MV-4-11 (cell line): ENCODE results near the gene OR6C2.
"Not testable (repeated sequence)": the region's sequence is repeated elsewhere in the genome, so short reads cannot be mapped to it uniquely, and the experiment has no call there.

Source experiments
- DNase-seq: peaks from one replicate; lab custom pipeline; 2025; lab: John Stamatoyannopoulos, UW

Gene OR6C2

DNA sequence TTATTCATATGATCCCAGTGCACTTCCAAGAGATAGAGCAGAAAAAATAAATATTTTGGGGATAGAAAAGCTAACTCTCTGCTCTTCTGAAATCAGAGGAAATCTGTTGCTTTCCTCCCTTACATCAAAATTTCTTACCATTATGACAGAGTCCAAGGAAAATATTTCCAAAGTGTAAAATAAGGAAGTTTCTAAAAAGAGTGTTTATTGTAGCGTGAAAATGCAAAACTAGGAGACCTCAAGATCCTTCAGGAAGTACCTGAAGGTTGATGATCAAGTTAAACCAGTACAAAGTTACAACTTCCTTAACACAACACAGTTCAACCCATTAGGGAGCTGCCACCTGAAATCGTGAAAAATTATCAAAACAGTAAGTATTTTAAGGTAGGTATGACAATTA lies at the start of gene OR6C2:
OR6C2 (plus strand) TSS at position 301 of the 400 bp plus-strand sequence. CDS start 8,138 bp downstream, outside the sequence.
- DNase-seq = no peak

- no peak for DNase-seq
These were observed 47.5 kb upstream of the OR6C2 start for GRCh38 chr12:55396326-55396725.

- no peak for DNase-seq
These were observed 43.6 kb upstream of the OR6C2 start, which contains the start of gene OR6C65 for GRCh38 chr12:55400229-55400628. OR6C65 (plus strand) TSS chr12:55400529; CDS start chr12:55400529, 0 bp downstream.

DNA sequence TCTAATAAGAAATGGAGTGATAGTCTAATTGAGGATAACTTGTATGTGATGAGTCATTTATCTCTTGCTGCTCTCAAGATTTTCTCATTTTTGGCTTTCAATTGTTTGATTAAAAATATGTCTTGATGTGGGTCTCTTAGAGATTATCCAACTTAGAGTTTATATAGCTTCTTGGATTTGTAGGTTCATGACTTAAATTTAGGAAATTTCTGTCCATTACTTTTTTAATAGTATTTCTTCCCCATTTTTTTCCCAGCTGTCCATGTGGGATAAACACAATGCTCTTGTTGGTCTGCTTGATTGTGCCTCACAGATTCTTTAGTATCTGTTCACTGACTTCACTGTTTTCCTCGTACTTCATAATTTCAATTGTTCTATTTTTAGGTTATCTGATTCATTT lies 36.0 kb upstream of the OR6C2 start:
- no peak for DNase-seq

DNA sequence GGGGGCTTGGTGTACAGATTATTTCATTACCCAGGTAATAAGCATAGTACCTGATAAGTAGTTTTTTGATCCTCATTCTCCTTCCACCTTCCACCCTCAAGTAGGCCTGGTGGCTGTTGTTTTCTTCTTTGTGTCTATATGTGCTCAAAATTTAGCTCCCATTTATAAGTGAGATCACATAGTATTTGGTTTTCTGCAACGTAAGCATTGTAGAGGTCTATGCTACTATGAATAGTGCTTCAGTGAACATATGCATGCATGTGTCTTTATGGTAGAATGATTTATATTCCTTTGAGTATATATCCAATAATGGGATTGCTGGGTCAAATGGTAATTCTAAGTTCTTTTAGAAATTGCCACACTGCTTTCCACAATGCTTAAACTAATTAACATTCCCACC lies 34.7 kb upstream of the OR6C2 start:
- not testable (repeated sequence) for DNase-seq

- not testable (repeated sequence) for DNase-seq
These were observed 31.7 kb upstream of the OR6C2 start for GRCh38 chr12:55412138-55412537.

DNA sequence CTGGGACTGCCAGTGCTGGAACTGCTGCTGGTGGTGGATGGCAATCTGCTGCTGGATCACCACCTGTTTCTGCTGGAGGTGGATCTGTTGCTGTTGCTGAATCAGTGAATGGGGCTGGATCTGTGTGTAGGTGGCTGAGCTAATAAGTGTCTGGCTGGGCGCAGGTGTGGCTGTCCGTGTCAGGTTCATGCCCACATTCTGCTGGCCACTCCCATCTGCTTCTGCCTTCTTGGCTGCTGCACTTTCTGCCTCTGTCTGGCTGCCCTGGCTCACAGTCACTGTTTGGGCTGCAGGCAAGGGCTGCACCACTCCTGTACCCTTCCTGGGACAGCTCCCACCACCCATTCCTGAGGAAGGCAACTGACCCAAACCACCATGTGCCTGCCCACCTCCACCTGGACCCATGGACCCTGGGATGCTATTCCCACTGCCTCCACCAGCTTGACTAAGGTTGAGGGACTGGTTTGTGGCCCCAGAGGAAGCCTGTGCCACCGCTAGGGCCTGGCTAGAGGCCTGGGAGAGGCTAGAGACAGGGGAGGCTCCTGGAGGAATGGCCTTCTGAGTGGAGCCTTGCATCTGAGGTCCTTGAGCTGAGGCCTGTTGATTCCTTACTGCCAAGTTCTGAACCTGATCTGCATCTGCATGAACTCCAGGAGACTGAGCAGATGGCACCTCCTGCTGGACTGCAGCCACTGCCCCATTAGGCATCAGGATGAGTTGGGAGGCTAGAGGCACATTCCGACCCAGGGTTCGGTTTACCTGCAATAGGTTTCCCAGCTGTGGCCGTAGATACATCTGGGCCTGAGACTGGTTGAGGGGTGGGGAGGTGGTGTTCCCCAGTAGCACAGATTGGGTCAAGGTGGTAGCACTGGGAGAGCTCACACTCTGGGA lies 30.1 kb upstream of the OR6C2 start:
- DNase-seq = not testable (repeated sequence)

DNA sequence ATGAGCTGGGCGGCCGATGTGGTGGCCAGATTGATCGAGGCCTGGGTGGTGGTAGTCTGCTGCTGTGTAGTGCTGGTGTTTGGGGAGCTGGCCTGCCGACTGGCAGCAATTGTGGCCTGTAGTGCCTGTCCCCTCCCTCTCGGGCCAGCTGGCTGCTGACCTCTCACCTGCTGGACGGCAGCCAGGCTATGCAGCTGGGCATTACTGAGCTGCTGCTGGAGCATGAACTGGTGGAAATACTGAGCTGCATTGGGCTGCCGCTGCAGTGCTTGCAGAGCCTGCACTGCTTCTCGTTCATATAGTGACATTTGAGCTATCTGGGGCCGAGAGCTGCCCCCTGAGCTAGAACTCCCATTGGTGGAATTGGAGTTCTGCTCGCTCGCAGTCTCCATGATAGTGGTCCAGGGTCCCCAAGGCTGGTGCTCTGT lies 29.5 kb upstream of the OR6C2 start:
- not testable (repeated sequence) for DNase-seq

GRCh38 chr12:55414889-55415288 lies 29.0 kb upstream of the OR6C2 start:
- DNase-seq = not testable (repeated sequence)

DNA sequence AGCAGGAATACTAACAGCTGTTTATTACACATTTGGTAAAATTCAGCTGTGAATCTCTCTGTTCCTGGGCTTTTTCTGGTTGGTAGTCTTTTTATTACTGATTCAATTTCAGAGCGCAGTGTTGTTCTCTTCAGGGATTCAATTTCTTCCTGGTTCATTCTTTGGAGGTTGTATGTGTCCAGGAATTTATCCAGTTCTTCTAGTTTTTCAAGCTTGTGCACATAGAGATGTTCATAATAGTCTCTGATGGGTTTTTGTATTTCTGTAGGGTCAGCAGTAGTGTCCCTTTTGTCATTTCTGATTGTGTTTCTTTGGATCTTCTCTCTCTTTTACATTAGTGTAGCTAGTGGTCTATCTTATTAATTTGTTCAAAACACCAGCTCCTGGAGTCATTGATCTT lies 26.9 kb upstream of the OR6C2 start:
- DNase-seq = no peak

DNA sequence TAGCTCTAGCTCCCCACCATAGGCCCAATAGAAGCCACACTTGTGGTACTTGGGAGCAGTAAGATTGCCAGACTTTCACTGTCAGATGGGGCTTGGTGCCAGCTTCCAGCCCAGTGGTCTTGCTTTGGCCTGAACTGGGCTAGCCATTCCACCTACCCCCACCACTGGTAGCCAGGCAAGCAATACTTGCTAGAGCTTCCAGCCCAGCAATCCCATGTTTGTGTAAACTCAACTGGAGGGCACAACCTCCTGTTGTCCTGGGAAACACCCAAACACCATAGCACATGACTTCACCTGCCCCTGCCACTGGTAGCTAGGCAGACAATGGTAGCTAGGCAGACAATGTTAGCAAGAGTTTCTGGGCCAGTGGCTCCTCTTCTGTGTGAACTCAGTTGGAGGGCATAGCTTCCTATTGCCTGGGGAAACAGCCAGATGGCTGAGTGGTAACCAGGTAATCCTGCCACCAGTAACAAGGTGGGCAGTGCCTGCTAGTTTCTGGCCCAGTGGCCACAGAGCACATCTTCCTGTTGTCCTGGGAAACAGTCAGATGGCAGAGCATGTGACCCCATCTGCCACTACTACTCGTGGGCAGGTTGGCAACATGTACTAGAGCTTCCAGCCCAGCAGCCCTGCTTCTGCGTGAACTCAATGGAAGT lies 23.4 kb upstream of the OR6C2 start:
- DNase-seq = no peak

DNA sequence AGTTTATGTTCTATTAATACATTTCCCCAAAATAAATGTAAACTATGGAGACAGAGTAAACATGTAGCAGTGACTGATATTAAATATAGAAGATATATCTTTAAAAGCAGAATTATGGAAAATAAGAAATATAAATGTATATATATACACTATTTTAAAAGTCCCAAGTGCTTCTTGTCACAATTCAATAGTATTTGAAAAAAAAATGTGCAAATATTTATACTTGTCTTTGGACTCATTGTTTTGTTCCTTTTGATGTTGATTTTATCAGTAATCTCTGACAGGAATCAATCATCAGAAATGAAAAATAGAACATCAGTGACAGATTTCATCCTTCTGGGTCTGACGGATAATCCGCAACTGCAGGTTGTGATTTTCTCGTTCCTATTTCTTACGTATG lies 17.9 kb upstream of the OR6C2 start, which contains the start of gene OR6C76:
OR6C76 (plus strand) TSS at position 301 of the 400 bp plus-strand sequence; CDS start at position 301, 0 bp downstream.
- no peak for DNase-seq

DNA sequence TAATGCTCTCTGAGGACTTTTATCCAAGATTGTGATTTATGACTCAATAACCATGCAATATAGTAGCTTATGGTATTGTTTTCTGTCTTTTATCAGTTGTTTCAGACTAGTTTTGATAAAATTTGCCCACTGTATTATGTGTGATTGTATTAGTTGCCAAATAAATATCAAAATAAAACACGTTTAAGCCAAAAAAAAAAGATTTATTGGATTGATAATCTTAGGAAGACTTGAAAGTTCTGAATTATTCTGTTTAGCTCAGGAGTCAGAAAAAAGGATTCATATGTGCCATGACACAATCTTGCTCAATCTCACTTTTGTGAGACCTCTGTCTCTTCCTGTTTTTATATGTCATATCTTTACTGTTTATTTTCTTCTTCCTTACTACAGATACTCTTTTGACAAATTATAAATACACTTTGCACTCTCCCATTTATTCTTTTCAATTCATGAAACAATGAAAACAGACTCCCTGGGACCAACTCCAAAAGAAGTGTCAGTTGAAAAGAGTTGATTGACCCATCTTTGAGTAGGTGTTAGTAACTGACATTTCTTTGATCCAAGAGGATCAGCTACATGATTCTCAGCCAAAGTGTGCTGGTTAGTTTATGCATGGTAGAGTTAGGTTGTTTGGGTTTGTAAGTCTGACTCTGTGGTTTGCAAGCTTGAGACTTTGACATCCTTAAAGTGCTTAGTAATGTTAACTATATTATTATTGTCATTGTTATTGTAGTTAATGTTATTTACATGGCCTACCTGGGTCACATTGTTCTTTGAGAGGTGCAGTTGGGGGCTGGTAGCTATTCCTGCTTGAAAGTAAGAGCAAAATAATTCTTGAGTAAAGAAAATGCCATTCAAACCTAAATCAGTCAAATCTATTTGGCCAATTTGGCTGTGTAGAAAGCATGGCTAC lies 15.3 kb upstream of the OR6C2 start:
- peak; percentile 26 for DNase-seq

DNA sequence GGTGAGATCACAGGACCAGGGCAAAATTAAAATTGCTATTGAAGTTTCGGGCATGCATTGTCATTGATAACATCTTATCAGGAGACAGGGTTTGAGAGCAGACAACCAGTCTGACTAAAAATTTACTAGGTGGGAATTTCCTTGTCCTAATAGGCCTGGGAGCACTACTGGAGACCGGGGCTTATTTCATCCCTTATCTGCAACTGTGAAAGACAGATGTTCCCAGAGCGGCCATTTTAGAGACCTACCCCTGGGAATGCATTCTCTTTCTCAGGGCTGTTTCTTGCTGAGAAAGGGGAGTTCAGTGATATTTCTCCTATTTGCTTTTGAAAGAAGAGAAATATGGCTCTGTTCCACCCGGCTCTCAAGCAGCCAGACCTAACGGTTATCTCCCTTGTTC lies 2.6 kb upstream of the OR6C2 start:
- DNase-seq = not testable (repeated sequence)

DNA sequence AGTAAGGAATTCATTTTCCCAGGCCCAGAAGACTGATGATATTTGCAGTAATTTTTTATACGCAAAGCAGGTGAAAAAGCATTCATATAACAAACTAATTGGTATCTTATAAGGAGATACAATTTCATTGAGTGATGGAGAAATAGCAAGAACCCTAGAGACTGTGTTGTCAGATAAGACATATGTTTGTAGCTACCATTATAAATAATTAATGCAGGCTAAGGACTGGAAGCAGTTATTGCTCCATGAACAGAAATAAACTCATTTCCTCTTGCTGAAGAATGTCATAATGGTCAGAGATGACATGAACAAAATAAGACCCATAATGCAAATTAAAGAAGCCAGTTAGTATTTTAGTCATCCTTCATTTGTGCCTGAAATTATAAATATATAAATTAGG lies 1.5 kb downstream of the OR6C2 start:
- DNase-seq = peak; percentile 43

GRCh38 chr12:55446326-55446725 lies 2.5 kb downstream of the OR6C2 start:
- peak; percentile 70 for DNase-seq

- DNase-seq = no peak
These were observed 4.9 kb downstream of the OR6C2 start for GRCh38 chr12:55448825-55449224.

- not testable (repeated sequence) for DNase-seq
These were observed 21.1 kb downstream of the OR6C2 start for GRCh38 chr12:55464926-55465325.

DNA sequence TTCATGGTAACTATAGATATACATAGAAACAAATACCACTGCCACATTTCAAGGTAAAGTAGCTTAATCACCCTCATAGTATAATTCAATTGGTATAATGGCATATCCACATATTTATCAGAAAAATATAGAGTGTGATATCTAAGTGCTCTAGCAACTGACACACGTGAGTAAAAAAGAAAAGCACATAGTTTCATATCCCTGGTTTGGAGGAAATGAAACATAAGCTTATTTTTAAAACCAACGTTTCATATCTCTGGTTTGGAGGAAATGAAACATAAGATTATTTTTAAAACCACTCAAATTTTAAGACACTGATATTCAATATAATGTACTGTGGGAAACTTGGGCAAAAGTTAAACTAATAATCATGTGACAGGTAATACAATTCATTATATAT lies 24.0 kb downstream of the OR6C2 start:
- peak; percentile 89 for DNase-seq

- peak; percentile 32 for DNase-seq
These were observed 25.4 kb downstream of the OR6C2 start for GRCh38 chr12:55469291-55469690.

DNA sequence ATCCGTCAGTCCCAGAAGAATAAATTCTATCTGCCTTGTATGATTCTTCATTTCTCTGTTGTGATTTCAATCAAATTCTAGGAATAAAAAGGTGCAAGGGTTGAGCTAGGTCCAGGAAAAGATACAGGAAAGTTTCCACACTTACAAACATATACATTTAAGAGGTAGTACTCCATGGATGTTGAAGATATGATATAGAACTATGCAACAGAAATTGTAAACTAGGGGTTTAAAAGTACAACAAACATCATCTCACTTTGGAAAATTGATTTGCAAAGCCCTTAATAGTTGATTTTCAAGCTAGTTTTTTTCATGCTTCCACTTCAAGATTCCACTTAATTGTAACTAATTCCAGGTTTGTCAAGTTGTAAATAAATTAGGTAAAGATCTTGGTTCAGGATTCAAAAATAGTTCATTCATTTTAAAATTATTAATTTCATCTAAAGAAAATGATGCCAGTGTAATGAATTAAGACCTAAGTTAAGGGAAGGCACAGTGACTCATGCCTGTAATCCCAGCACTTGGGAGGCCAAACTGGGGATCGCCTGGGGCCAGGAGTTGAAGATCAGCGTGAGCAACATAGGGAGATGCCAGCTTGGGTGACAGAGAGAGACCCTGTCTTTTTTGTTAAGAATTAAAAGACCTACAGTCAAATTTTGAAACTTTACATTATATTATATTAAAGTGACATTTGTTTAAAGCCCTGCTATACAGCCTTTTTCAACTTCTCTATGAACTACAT lies 26.4 kb downstream of the OR6C2 start, which contains the start of gene OR6C70:
OR6C70 (minus strand) TSS at position 51 of the 742 bp plus-strand sequence; CDS start at position 51, 0 bp downstream.
- DNase-seq = no peak
